HepG2 (cell line): ENCODE data around the gene ENO1. TPM values are rescaled to one million over a fixed set of nuclear protein-coding genes. Genes with fewer than 3 reads are reported as not detected.

ENCODE experiments used
- ASH2L ChIP-seq: fragments of 300-600, 200-600 bp; sonication (generic); IDR thresholded peaks from 2 replicates; pipeline ENCODE4 v1.7.0; 2017; ENCODE audit warnings: low read depth, mild to moderate bottlenecking, moderate library complexity, mixed read lengths, low read length; ENCODE audit not compliant: insufficient read length
- KMT2A ChIP-seq: sonication (generic); formaldehyde crosslinking; IDR thresholded peaks from 2 replicates; pipeline ENCODE4 v1.4.0; 2020; ENCODE audit warnings: missing genetic modification reagents
- MNT ChIP-seq: fragments of 450-650 bp; IDR thresholded peaks from 2 replicates; pipeline ENCODE4 v1.6.1; 2016
- NCOA5 ChIP-seq: sonication (generic); formaldehyde crosslinking; IDR thresholded peaks from 2 replicates; pipeline ENCODE4 v1.4.0; 2020; ENCODE audit warnings: missing genetic modification reagents
- NFYB ChIP-seq: sonication (generic); formaldehyde crosslinking; IDR thresholded peaks from 2 replicates; pipeline ENCODE4 v1.4.0; 2020; ENCODE audit warnings: missing genetic modification reagents
- RBFOX2 ChIP-seq: fragments of 200-400 bp; formaldehyde crosslinking; IDR thresholded peaks from 2 replicates; pipeline ENCODE4 v1.6.1; 2017; ENCODE audit warnings: low read depth, mild to moderate bottlenecking, low read length
- RBM39 ChIP-seq: fragments of 200-400 bp; formaldehyde crosslinking; IDR thresholded peaks from one replicate; pipeline ENCODE4 v1.6.1; 2018; ENCODE audit warnings: antibody characterized with exemption, mild to moderate bottlenecking, low read depth, low read length; ENCODE audit not compliant: poor library complexity, severe bottlenecking
- TRAFD1 ChIP-seq: sonication (generic); formaldehyde crosslinking; IDR thresholded peaks from 2 replicates; pipeline ENCODE4 v1.5.1; 2020; ENCODE audit warnings: missing genetic modification reagents, mild to moderate bottlenecking, borderline replicate concordance
- ZBTB20 ChIP-seq: sonication (generic); formaldehyde crosslinking; IDR thresholded peaks from 2 replicates; pipeline ENCODE4 v1.8.1; 2023; ENCODE audit warnings: missing genetic modification reagents, low read depth, mild to moderate bottlenecking, borderline replicate concordance
- ZNF205 ChIP-seq: IDR thresholded peaks from 2 replicates; pipeline ENCODE4 v1.6.1; 2018; ENCODE audit warnings: missing biosample characterization, missing genetic modification reagents
- ZNF232 ChIP-seq: sonication (generic); formaldehyde crosslinking; IDR thresholded peaks from 2 replicates; pipeline ENCODE4 v1.4.0; 2020; ENCODE audit warnings: missing genetic modification reagents, borderline replicate concordance
- ZNF335 ChIP-seq: sonication (generic); formaldehyde crosslinking; IDR thresholded peaks from 2 replicates; pipeline ENCODE4 v1.4.0; 2020; ENCODE audit warnings: missing genetic modification reagents
- ZNF567 ChIP-seq: sonication (generic); formaldehyde crosslinking; IDR thresholded peaks from 2 replicates; pipeline ENCODE4 v1.8.1; 2023; ENCODE audit warnings: mild to moderate bottlenecking, missing genetic modification reagents, borderline replicate concordance
- polyA plus RNA-seq, 8 experiments: library from polyadenylated mRNA; depleted of rRNA in 3 of 8; stranded (reverse) in 7 of 8; unstranded in 1 of 8; fragments of >200 nt; fragmentation: Illumina TruSeq in 4 of 8; extraction: Trizol in 4 of 8; gene quantifications; 2 replicates each; pipeline versions ENCODE4 v1.2.1 to v1.2.3, GENCODE V29; 2011 to 2016; ENCODE audit warnings: low read depth in 4 of 8, missing spikeins in 1 of 8, mixed read lengths in 1 of 8; ENCODE audit not compliant: insufficient read depth in 1 of 8
- total RNA-seq, 5 experiments: library from RNA; depleted of rRNA; stranded (reverse); fragments of >200 nt; fragmentation: Illumina TruSeq; extraction: Trizol; gene quantifications; 2 replicates each; pipeline ENCODE4 v1.2.3, GENCODE V29; 2016; ENCODE audit warnings: low read depth in 1 of 5
- TF ChIP-seq, protein P1 (sequence below): IDR thresholded peaks from 2 replicates; pipeline ENCODE4 v1.6.1; 2016; ENCODE audit warnings: missing genetic modification reagents, missing compliant biosample characterization
- TF ChIP-seq, protein P2 (sequence below): IDR thresholded peaks from 2 replicates; pipeline ENCODE4 v1.6.1; 2018; ENCODE audit warnings: missing genetic modification reagents, mild to moderate bottlenecking, missing compliant biosample characterization
- TF ChIP-seq, protein P3 (sequence below): sonication (generic); formaldehyde crosslinking; IDR thresholded peaks from 2 replicates; pipeline ENCODE4 v1.4.0; 2020; ENCODE audit warnings: missing genetic modification reagents

ENO1 gene
- total and polyA plus RNA-seq, 2 of the 13 experiments (the other 11 are each of a cell fraction or from before 2014, with no cell fraction given): 1,559 to 3,103 TPM

GRCh38 chr1:8817412-8818324 lies 60.8 kb downstream of the ENO1 start, which contains the start of gene RERE (continued):
- TF ChIP-seq ZNF232 (CRISPR knock-in tag): no peak
- TF ChIP-seq TRAFD1 (CRISPR knock-in tag): no peak
- peak; percentile 19; the same call in 1 of the 2 replicates for TF ChIP-seq ZBTB20 (CRISPR knock-in tag)
- no peak for TF ChIP-seq NCOA5
- peak; percentile 93 for TF ChIP-seq RBFOX2
- TF ChIP-seq, protein P1, sequence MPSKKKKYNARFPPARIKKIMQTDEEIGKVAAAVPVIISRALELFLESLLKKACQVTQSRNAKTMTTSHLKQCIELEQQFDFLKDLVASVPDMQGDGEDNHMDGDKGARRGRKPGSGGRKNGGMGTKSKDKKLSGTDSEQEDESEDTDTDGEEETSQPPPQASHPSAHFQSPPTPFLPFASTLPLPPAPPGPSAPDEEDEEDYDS (CRISPR knock-in tag): peak; percentile 58
- peak; percentile 90 for TF ChIP-seq NFYB (CRISPR knock-in tag)
- peak; percentile 74 for TF ChIP-seq ASH2L
- peak; percentile 93 for TF ChIP-seq KMT2A (CRISPR knock-in tag)
- TF ChIP-seq MNT: no peak
- 0 out of 2 replicates have a peak, but pooled peaks have one; percentile 29 for TF ChIP-seq ZNF205
- no peak for TF ChIP-seq RBM39
- TF ChIP-seq, protein P2, sequence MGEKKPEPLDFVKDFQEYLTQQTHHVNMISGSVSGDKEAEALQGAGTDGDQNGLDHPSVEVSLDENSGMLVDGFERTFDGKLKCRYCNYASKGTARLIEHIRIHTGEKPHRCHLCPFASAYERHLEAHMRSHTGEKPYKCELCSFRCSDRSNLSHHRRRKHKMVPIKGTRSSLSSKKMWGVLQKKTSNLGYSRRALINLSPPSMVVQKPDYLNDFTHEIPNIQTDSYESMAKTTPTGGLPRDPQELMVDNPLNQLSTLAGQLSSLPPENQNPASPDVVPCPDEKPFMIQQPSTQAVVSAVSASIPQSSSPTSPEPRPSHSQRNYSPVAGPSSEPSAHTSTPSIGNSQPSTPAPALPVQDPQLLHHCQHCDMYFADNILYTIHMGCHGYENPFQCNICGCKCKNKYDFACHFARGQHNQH (CRISPR knock-in tag): no peak
- TF ChIP-seq ZNF335: no peak
- TF ChIP-seq, protein P3, sequence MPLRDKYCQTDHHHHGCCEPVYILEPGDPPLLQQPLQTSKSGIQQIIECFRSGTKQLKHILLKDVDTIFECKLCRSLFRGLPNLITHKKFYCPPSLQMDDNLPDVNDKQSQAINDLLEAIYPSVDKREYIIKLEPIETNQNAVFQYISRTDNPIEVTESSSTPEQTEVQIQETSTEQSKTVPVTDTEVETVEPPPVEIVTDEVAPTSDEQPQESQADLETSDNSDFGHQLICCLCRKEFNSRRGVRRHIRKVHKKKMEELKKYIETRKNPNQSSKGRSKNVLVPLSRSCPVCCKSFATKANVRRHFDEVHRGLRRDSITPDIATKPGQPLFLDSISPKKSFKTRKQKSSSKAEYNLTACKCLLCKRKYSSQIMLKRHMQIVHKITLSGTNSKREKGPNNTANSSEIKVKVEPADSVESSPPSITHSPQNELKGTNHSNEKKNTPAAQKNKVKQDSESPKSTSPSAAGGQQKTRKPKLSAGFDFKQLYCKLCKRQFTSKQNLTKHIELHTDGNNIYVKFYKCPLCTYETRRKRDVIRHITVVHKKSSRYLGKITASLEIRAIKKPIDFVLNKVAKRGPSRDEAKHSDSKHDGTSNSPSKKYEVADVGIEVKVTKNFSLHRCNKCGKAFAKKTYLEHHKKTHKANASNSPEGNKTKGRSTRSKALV (CRISPR knock-in tag): peak; percentile 47; the same call in 1 of the 2 replicates
- no peak for TF ChIP-seq ZNF567 (CRISPR knock-in tag)
